ENCODE measurements around the gene DAG1.

The DAG1 gene

GRCh38 chr3:49469936-49470713 is at the start of gene DAG1:
DAG1 (plus strand) TSS chr3:49470267; CDS start chr3:49510535, 40,268 bp downstream.
- peak; percentile 95 for DNase-seq (ENCODE audit: low spot score)

DNA sequence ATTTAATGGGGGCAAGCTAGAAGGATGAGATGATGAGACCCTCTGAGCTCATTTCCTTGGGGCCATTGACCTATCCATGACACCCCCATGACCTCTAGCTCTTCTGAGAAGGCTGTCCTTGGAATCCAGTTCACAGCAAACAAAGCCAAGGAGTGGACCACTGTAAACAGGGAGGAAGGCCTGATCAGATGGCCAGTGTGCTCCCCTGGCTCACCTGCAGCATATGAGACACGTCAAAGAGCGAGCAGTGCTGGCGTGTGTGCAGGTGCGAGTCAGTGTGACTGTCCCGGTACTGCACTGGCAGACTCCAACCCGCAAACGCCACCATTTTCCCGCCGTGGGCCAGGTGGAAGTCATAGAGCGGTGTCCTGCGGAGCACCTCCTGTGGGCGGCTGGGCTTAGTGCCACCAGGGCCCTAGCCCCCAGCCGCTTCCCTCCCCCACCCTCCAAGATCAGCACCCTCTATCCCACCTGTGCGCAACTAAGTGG is 48.1 kb upstream of the DAG1 start:
- DNase-seq (ENCODE audit: low spot score), result no peak

- DNase-seq (ENCODE audit: low spot score), result peak; percentile 91
These were observed 47.5 kb upstream of the DAG1 start, which contains the start of gene AMT for GRCh38 chr3:49422379-49423248. AMT (minus strand) TSS chr3:49422473; CDS start chr3:49422450, 23 bp downstream.

GRCh38 chr3:49424816-49425215 is 45.3 kb upstream of the DAG1 start:
- no peak for DNase-seq (ENCODE audit: low spot score)

DNA sequence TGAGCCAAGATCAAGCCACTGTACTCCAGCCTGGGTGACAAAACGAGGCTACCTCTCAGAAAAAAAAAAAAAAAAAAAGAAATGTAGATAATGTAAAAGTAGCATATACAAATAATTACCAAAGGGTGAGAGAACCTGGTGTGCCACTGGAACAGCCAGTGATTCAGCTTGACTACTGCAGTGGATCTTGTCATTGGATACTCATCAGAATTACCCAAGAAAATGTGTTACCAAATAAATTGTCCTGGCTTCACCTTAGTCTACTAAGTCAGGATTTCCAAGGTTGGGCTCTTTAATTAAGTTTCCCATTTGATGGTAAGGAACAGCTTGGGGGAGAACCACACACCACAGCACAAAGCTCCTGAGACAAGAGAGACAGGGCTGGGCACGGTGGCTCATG is 42.5 kb upstream of the DAG1 start:
- no peak for DNase-seq (ENCODE audit: low spot score)

DNA sequence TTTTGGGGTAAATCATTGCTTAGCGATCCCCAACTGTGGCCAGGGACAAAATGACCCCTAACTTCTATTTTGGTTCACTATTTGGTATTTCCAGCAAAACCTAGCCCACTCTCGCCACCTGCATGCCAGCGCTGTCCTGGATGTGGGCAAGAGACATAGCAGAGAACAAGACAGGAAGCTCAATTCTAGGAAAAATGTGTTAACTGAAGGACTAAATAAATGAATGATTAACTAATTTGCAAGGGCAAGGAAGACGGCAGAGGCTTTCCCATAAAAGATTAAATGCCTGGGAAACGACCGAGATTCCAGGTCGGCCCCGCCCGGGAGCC is 41.4 kb upstream of the DAG1 start:
- no peak for DNase-seq (ENCODE audit: low spot score)

DNA sequence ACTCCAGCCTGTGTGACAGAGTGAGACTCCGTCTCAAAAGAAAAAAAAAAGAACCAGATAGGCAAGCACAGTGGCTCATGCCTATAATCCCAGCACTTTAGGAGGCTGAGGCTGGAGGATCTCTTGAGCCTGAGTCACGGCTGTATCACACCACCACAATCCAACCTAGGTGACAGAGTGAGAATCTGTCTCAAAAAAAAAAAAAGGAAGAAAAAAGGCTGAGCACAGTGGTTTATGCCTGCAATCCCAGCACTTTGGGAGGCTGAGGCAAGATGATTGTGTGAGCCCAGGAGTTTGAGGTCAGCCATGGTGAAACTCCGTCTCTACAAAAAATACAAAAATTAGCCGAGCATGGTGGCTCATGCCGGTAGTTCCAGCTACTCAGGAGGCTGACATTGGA is 35.3 kb upstream of the DAG1 start:
- no peak for DNase-seq (ENCODE audit: low spot score)

- DNase-seq (ENCODE audit: low spot score), result no peak
These were observed 24.7 kb upstream of the DAG1 start for GRCh38 chr3:49445391-49445790.

DNA sequence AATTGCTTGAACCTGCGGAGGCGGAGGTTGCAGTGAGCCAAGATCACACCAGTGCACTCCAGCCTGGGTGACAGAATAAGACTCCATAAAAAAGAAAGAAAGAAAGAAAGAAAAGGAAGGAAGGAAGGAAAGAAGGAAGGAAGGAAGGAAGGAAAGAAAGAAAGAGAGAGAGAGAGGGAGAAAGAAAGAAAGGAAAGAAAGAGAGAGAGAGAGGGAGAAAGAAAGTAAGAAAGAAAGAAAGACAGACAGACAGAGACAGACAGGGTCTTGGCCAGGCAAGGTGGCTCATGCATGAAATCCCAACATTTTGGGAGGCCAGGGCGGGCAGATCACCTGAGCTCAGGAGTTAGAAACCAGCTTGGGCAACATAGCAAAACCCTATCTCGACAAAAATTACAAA is 16.4 kb upstream of the DAG1 start:
- no peak for DNase-seq (ENCODE audit: low spot score)

- no peak for DNase-seq (ENCODE audit: low spot score)
These were observed 15.6 kb upstream of the DAG1 start for GRCh38 chr3:49454458-49454857.

DNA sequence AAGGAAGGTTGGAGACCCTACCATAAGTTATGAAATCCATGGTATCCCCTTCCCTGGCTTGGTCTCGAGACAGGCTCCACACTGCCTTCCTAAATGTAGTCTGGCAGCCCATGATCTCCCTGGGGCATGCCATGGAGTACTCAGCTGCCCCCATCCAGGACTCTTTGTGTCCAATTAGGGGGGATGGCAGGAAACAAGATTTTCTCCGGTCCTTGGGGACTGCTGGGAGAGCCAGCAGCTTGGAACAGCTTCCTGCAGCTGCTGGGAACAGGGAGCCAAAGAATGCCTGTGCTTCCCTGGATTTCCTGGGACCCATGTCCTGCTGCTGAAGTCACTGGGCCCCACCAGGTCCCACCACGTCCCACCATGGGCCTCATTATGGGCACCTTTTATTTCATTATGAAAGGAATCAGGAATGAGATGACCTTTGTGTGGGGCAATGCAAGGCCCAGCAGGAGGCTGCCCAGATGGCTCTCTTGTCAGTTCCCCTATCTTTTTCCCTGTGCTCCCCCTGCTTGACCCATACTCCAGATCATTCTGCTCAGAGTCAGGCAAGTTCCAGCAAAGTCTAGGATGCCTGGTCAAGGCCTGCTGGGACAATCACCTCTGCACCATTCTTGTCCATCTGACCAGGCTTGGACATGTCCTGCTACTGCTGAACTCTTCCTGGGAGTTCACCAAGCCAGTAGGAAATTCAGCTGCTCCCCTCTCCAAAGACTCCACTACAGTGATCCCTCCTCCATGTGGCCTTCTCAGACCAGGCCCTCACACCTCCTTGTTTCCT is 15.0 kb upstream of the DAG1 start:
- no peak for DNase-seq (ENCODE audit: low spot score)

DNA sequence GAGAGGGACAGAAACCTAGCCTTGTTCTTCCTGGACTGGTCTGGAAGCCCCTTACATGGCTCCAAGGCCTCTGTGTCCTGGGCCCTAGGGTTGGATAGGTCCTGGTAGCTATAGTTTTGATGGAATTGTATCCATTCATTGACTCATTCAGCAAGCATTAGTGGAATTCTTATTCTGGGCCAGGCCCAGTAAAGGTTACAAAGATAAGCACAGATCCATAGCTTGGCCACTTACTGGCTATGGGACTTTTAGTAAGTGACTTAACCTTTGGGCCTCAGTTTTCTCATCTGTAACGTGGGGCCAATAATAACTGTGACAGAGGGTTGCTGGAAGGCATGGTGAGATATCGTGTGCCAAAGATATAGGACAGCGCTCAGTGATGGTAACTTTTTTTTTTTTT is 13.6 kb upstream of the DAG1 start:
- no peak for DNase-seq (ENCODE audit: low spot score)

- no peak for DNase-seq (ENCODE audit: low spot score)
These were observed 9.7 kb upstream of the DAG1 start for GRCh38 chr3:49460188-49460890.

- DNase-seq (ENCODE audit: low spot score), result no peak
These were observed 9.1 kb upstream of the DAG1 start for GRCh38 chr3:49460956-49461355.

GRCh38 chr3:49461443-49462171 is 8.5 kb upstream of the DAG1 start:
- DNase-seq (ENCODE audit: low spot score), result no peak

DNA sequence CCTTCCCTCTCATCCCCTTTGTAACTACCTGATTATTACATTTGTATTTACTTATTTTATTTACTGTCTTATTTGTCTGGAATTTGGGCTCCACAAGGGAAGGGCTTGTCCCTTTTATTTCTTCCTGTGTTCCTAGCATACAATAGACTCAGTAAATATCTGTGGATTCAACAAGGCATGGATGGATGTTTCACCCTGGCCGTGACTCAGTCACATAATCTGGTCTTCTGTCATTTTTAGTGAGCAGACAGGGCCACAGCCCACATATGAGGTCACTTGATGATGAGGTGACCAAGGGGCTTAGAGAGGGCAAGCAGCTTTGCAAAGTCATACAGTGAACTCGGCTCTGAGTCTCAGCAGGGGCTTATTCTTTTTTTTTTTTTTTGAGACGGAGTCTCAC is 7.8 kb upstream of the DAG1 start:
- no peak for DNase-seq (ENCODE audit: low spot score)

- peak; percentile 61 for DNase-seq (ENCODE audit: low spot score)
These were observed 4.6 kb upstream of the DAG1 start for GRCh38 chr3:49465270-49466034.

GRCh38 chr3:49466085-49466484 is 4.0 kb upstream of the DAG1 start:
- DNase-seq (ENCODE audit: low spot score), result no peak

DNA sequence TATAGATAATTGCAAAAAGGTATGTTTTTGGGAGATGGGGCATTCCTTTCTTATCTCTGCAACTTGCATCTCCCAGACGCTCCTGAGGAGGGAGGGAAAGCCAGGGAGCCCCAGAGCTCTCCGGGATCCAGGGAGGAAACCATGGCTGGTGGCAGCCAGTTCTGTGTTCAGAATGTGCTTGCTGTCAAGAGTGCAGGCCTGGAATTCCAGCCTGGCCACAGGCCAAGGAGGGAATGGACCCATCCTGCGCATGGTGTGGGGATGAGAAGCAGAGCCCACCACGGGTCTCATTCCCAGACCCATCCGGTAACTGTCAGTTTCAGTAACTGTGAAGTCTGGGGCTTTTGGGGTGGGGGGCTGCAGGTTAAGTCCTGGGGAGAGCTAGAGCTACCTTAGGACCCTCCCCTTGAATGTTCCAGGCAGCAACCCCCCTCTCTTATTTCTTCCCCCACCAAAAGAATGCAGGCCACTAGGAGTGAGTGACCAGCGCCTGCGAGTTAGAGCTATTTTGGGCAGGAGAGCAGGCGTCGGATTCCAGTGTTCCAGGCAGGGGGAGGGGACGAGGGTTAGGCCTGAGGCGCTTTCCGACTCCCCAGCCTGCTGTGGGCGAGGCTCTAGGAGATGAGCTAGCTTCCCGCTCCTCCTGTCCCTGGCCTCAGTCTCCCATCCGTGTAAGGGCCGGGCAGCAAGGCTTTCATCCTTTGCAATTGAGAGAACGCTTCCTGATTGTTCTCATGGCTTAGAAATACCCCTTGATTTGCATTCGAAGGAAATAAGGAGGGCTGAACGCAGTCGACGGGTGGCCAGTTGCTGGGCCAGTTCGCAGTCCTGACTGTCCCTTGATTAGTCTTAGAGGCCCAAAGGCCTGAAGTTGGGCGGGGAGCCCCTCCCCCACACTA is 781 bp upstream of the DAG1 start:
- DNase-seq (ENCODE audit: low spot score), result no peak
